PC-3 (cell line): ENCODE results near the gene KCNH3. TPM values are rescaled to one million over a fixed set of nuclear protein-coding genes. Genes with fewer than 3 reads are reported as not detected.

Experiments used
- ATAC-seq: fragments of 200-7000 bp; cut with Tn5 transposase; 2 replicates; pipeline ENCODE4 v1.9.1; 2020; ENCODE audit warnings: mild to moderate bottlenecking, moderate library complexity
- BruUV-seq: library from RNA; stranded (reverse); fragments of 400-500 nt; replicated peaks from 2 replicates; lab custom pipeline; 2021; lab: Mats Ljungman, UMichigan
- CTCF ChIA-PET: fragments of 300-600 bp; sonication (Branson Sonifier 250); formaldehyde crosslinking; loops from one replicate; lab custom pipeline; 2022; ENCODE audit warnings: antibody characterized with exemption; lab: Charles Lee
- POLR2A ChIA-PET: fragments of 300-600 bp; sonication (Branson Sonifier 250); formaldehyde crosslinking; loops from one replicate; lab custom pipeline; 2022; ENCODE audit warnings: antibody characterized with exemption; ENCODE audit not compliant: unreplicated experiment; lab: Charles Lee
- DNase-seq: peaks from one replicate; pipeline ENCODE4 v3.0.0-alpha.2; 2015
- H2AFZ ChIP-seq: fragments of 300-600 bp; sonication (generic); 2 replicates; pipeline ENCODE4 v1.6.0; 2016; ENCODE audit warnings: antibody characterized with exemption, low read length
- H3F3A ChIP-seq: fragments of 300-600 bp; sonication (generic); one replicate; pipeline ENCODE4 v1.6.0; 2017; ENCODE audit warnings: antibody characterized with exemption, low read length, control low read depth, mild to moderate bottlenecking; ENCODE audit not compliant: unreplicated experiment
- H3K27ac ChIP-seq: fragments of 300-600 bp; sonication (generic); 2 replicates; pipeline ENCODE4 v1.5.1; 2016; ENCODE audit warnings: mild to moderate bottlenecking, low read length
- H3K27me3 ChIP-seq: fragments of 300-600 bp; sonication (generic); 2 replicates; pipeline ENCODE4 v1.6.1; 2016; ENCODE audit warnings: low read length, mixed read lengths
- H3K36me3 ChIP-seq: fragments of 300-600 bp; sonication (generic); 2 replicates; pipeline ENCODE4 v1.6.1; 2016; ENCODE audit warnings: low read depth, mixed run types, low read length, mixed read lengths
- H3K4me1 ChIP-seq: fragments of 300-600 bp; sonication (generic); 2 replicates; pipeline ENCODE4 v1.5.1; 2016; ENCODE audit warnings: low read length; ENCODE audit not compliant: insufficient read depth
- H3K4me2 ChIP-seq: fragments of 300-600 bp; sonication (generic); 2 replicates; pipeline ENCODE4 v1.6.0; 2016; ENCODE audit warnings: low read length
- H3K4me3 ChIP-seq: fragments of 300-600 bp; sonication (generic); 2 replicates; pipeline ENCODE4 v1.5.1; 2016; ENCODE audit warnings: mild to moderate bottlenecking, low read length, mixed read lengths
- H3K79me2 ChIP-seq: fragments of 300-600 bp; sonication (generic); 2 replicates; pipeline ENCODE4 v1.6.1; 2017; ENCODE audit warnings: low read length, mixed read lengths
- H3K9ac ChIP-seq: fragments of 300-600 bp; sonication (generic); 2 replicates; pipeline ENCODE4 v1.6.0; 2016; ENCODE audit warnings: mild to moderate bottlenecking, low read length
- H3K9me2 ChIP-seq: fragments of 300-600 bp; sonication (generic); replicated peaks from 2 replicates; pipeline ENCODE4 v1.6.1; 2016; ENCODE audit warnings: mixed run types, low read length, mixed read lengths
- H3K9me3 ChIP-seq: fragments of 300-600 bp; sonication (generic); 2 replicates; pipeline ENCODE4 v1.6.1; 2016; ENCODE audit warnings: low read length, mixed read lengths
- H4K20me1 ChIP-seq: fragments of 300-600 bp; sonication (generic); 2 replicates; pipeline ENCODE4 v1.6.1; 2016; ENCODE audit warnings: low read length, mixed read lengths
- EZH2 ChIP-seq: fragments of 300-600 bp; sonication (generic); IDR thresholded peaks from one replicate; pipeline ENCODE4 v1.6.1; 2017; ENCODE audit warnings: antibody characterized with exemption, mild to moderate bottlenecking, low read length; ENCODE audit not compliant: unreplicated experiment
- EZH2phosphoT487 ChIP-seq: fragments of 300-600 bp; sonication (generic); IDR thresholded peaks from 2 replicates; pipeline ENCODE4 v1.6.1; 2018; ENCODE audit warnings: mild to moderate bottlenecking, antibody characterized with exemption, low read length, borderline replicate concordance
- intact Hi-C: fragments of 100-400 bp; cut with micrococcal nuclease; formaldehyde crosslinking; loops from 2 replicates; pipeline ENCODE4 v1.9.0; 2023
- total RNA-seq: library from RNA; depleted of rRNA; stranded (reverse); fragments of >200 nt; gene quantifications from 2 replicates; pipeline ENCODE4 v1.2.3, GENCODE V29; 2014
- TF ChIP-seq, protein P1 (sequence below): fragments of 300-600 bp; sonication (generic); conservative IDR thresholded peaks from 2 replicates; pipeline ENCODE4 v1.5.1; 2017; ENCODE audit warnings: antibody characterized with exemption, low read depth, mild to moderate bottlenecking, low read length

The KCNH3 gene
- total RNA-seq, 1 experiment from 2014 or later, result 0.07 TPM

DNA sequence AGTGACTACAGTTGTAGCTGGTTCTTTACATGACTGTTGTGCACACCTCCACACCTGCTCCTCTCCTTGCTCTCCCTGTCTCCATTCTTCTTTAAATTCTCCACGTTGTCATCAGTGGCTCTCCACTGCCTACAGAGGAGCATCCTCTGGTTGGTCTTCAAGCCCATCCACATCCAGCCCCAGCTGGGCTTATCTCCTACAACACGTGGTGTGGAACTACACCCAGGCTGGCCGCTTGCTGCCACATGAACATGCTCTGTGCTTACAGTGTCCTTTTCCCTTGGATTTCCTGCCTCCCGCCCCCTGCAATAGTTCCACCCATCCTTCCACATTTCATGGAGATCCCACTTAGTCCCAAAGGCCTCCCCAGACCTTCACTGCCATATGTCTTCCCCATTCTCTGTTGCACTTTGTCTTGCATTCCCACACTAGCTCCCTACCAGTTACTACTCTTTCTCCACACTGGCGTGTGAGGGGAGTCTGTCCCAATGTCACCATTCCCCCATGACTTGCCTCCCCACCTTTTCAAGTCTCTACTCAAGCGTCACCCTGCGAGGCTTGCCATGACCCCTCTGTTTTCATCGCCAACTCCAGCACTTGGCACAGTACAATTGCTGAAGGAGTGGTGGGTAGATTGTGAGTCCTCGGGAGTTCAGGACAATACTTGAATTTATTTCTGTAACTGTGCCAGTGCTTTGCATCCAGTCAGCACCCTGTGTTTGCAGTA, 38.9 kb downstream of the KCNH3 start:
- no TSS peak for BruUV-seq
- Histone ChIP-seq H3K27me3 (no peaks in the 10 kb centered on the region), H3K27ac (no peak overlapping the region), H3K9ac (no peak overlapping the region), H3K79me2 (no peaks in the 10 kb centered on the region), H3K4me3 (no peak overlapping the region), H3K4me2 (no peak overlapping the region), H2AFZ (no peak overlapping the region), H3K36me3 (0 out of 2 replicates have a peak, but pooled peaks cover 5% of the 10 kb centered on the region), H3F3A (no peaks in the 10 kb centered on the region), H3K9me3 (no peaks in the 10 kb centered on the region), H3K4me1 (no peaks in the 10 kb centered on the region; the same call in 1 of the 2 replicates), H4K20me1 (no peaks in the 10 kb centered on the region), H3K9me2 (no peaks in the 10 kb centered on the region)
- ATAC-seq, result no peak
- intact Hi-C loops, result no loop called here
- POLR2A ChIA-PET, result interaction anchor here (0.6 kb wide), 1 partner anchor 318 kb away, joined by 3 read pairs; no protein-coding TSS in a partner anchor
- DNase-seq, result no peak
- TF ChIP-seq EZH2phosphoT487, result no peak
- TF ChIP-seq, protein P1, sequence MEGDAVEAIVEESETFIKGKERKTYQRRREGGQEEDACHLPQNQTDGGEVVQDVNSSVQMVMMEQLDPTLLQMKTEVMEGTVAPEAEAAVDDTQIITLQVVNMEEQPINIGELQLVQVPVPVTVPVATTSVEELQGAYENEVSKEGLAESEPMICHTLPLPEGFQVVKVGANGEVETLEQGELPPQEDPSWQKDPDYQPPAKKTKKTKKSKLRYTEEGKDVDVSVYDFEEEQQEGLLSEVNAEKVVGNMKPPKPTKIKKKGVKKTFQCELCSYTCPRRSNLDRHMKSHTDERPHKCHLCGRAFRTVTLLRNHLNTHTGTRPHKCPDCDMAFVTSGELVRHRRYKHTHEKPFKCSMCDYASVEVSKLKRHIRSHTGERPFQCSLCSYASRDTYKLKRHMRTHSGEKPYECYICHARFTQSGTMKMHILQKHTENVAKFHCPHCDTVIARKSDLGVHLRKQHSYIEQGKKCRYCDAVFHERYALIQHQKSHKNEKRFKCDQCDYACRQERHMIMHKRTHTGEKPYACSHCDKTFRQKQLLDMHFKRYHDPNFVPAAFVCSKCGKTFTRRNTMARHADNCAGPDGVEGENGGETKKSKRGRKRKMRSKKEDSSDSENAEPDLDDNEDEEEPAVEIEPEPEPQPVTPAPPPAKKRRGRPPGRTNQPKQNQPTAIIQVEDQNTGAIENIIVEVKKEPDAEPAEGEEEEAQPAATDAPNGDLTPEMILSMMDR, result no peak
- no peak for TF ChIP-seq EZH2
- CTCF ChIA-PET, result no interaction called here

DNA sequence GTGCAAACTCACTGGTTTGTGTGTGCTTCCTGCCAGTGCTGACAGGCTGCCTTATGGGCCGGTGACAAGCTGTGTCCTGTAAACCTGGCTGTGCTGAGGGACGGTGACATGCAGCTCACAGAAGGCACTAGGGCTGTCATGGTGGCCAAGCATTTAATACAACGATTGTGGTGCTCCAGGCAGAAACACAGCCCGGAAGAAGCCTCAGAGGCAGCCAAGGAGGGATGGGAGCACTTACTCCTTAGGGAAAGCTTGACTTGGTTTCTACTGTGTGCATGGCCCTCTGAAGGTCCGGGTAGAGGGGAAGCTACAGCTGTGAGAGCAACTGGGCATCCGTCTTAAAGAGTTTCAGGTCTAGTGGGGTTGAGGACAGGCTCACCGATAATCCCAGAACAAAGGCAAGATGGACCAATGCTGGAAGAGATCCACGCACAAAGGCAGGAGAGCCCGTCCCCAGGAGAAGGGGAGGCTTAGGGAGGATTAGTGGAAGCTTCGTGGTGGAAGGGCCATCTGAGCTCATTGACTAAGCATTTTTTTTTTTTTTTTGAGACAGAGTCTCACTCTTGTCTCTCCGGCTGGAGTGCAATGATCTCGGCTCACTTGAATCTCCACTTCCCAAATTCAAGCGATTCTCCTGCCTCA, 39.8 kb downstream of the KCNH3 start:
- no peaks in the 10 kb centered on the region for H3K9me3 ChIP-seq
- H3K27ac ChIP-seq, result no peak overlapping the region
- TF ChIP-seq EZH2phosphoT487 (no peak), EZH2 (no peak)
- TF ChIP-seq, protein P1, result no peak
- intact Hi-C loops, result no loop called here
- H3K4me3 ChIP-seq, result no peak overlapping the region
- DNase-seq, result no peak
- no peaks in the 10 kb centered on the region for H3K79me2 ChIP-seq
- H3K36me3 ChIP-seq, result peaks cover 1% of the 10 kb centered on the region; the same call in 1 of the 2 replicates
- H3K9ac ChIP-seq, result no peak overlapping the region
- no peaks in the 10 kb centered on the region for H3F3A ChIP-seq
- no peak for ATAC-seq
- BruUV-seq, result no TSS peak
- H3K27me3 ChIP-seq, result no peaks in the 10 kb centered on the region
- H3K4me2 ChIP-seq, result no peak overlapping the region
- H4K20me1 ChIP-seq, result no peaks in the 10 kb centered on the region
- POLR2A ChIA-PET, result no interaction called here
- CTCF ChIA-PET, result no interaction called here
- H2AFZ ChIP-seq, result no peak overlapping the region
- no peaks in the 10 kb centered on the region; the same call in 1 of the 2 replicates for H3K4me1 ChIP-seq
- no peaks in the 10 kb centered on the region for H3K9me2 ChIP-seq
